RWPE2 (cell line): ENCODE measurements around the gene KCNH1.

Experiments used
- ATAC-seq: fragments of 200-7000 bp; cut with Tn5 transposase; 3 replicates; pipeline ENCODE4 v1.9.1; 2021; ENCODE audit warnings: low read depth
- DNase-seq: peaks from one replicate; pipeline ENCODE4 v3.0.0-alpha.2; 2020; ENCODE audit warnings: low spot score
- H3K27ac ChIP-seq: fragments of 450-650 bp; 2 replicates; pipeline ENCODE4 v1.5.1; 2017; ENCODE audit warnings: mild to moderate bottlenecking; ENCODE audit not compliant: poor library complexity, severe bottlenecking
- H3K27me3 ChIP-seq: fragments of 250-450 bp; sonication (Bioruptor Pico); 2 replicates; pipeline ENCODE4 v1.5.1; 2021; ENCODE audit warnings: mild to moderate bottlenecking, moderate library complexity; ENCODE audit not compliant: insufficient read depth, poor library complexity, severe bottlenecking
- H3K36me3 ChIP-seq: fragments of 250-450 bp; sonication (Bioruptor Pico); 2 replicates; pipeline ENCODE4 v1.5.1; 2020; ENCODE audit warnings: low read depth, mild to moderate bottlenecking, moderate library complexity
- H3K4me1 ChIP-seq: fragments of 250-450 bp; sonication (Bioruptor Pico); 2 replicates; pipeline ENCODE4 v1.5.1; 2021; ENCODE audit warnings: mild to moderate bottlenecking, moderate library complexity; ENCODE audit not compliant: insufficient read depth, poor library complexity, severe bottlenecking
- H3K4me3 ChIP-seq: fragments of 250-450 bp; sonication (Bioruptor Pico); 2 replicates; pipeline ENCODE4 v1.5.1; 2021; ENCODE audit warnings: mild to moderate bottlenecking, moderate library complexity; ENCODE audit not compliant: severe bottlenecking
- H3K9me3 ChIP-seq: fragments of 250-450 bp; sonication (Bioruptor Pico); 2 replicates; pipeline ENCODE4 v1.5.1; 2021; ENCODE audit warnings: mild to moderate bottlenecking, moderate library complexity; ENCODE audit not compliant: severe bottlenecking
- CTCF ChIP-seq: fragments of 450-650 bp; IDR thresholded peaks from one replicate; pipeline ENCODE4 v1.5.1; 2017; ENCODE audit warnings: mild to moderate bottlenecking, moderate library complexity; ENCODE audit not compliant: poor library complexity, severe bottlenecking

KCNH1 gene

GRCh38 chr1:210776712-210777111 lies 357.2 kb downstream of the KCNH1 start:
- H3K9me3 ChIP-seq, result no peaks in the 10 kb centered on the region
- no peaks in the 10 kb centered on the region for H3K4me1 ChIP-seq
- H3K27ac ChIP-seq, result no peak overlapping the region
- H3K4me3 ChIP-seq, result no peak overlapping the region
- no peaks in the 10 kb centered on the region for H3K27me3 ChIP-seq
- H3K36me3 ChIP-seq, result no peaks in the 10 kb centered on the region
- no peak for TF ChIP-seq CTCF
- DNase-seq, result no peak
- no peak for ATAC-seq

- Histone ChIP-seq H3K27me3 (no peaks in the 10 kb centered on the region), H3K27ac (no peak overlapping the region)
- DNase-seq, result no peak
Measured at GRCh38 chr1:210775289-210775688, 358.7 kb downstream of the KCNH1 start.

GRCh38 chr1:210773450-210773849 lies 360.5 kb downstream of the KCNH1 start:
- no peaks in the 10 kb centered on the region for H3K36me3 ChIP-seq

More at GRCh38 chr1:210775289-210775688, 358.7 kb downstream of the KCNH1 start:
- TF ChIP-seq CTCF, result no peak
- ATAC-seq, result no peak
- Histone ChIP-seq H3K9me3 (no peaks in the 10 kb centered on the region), H3K4me3 (no peak overlapping the region), H3K4me1 (no peaks in the 10 kb centered on the region), H3K36me3 (no peaks in the 10 kb centered on the region)

GRCh38 chr1:210771131-210771530 lies 362.8 kb downstream of the KCNH1 start:
- TF ChIP-seq CTCF, result no peak
- no peak for ATAC-seq
- Histone ChIP-seq H3K27ac (no peak overlapping the region), H3K27me3 (no peaks in the 10 kb centered on the region), H3K4me1 (no peaks in the 10 kb centered on the region), H3K4me3 (no peak overlapping the region), H3K36me3 (no peaks in the 10 kb centered on the region), H3K9me3 (no peaks in the 10 kb centered on the region)
- no peak for DNase-seq

More at GRCh38 chr1:210773450-210773849, 360.5 kb downstream of the KCNH1 start:
- H3K4me3 ChIP-seq, result no peak overlapping the region
- ATAC-seq (no peak), DNase-seq (no peak)
- no peak overlapping the region for H3K27ac ChIP-seq
- no peaks in the 10 kb centered on the region for H3K4me1 ChIP-seq
- no peaks in the 10 kb centered on the region for H3K9me3 ChIP-seq
- TF ChIP-seq CTCF, result no peak
- H3K27me3 ChIP-seq, result no peaks in the 10 kb centered on the region

GRCh38 chr1:210770396-210770984 lies 363.5 kb downstream of the KCNH1 start:
- TF ChIP-seq CTCF, result no peak
- Histone ChIP-seq H3K4me3 (no peak overlapping the region), H3K27me3 (no peaks in the 10 kb centered on the region), H3K4me1 (no peaks in the 10 kb centered on the region), H3K27ac (no peak overlapping the region), H3K9me3 (no peaks in the 10 kb centered on the region), H3K36me3 (no peaks in the 10 kb centered on the region)
- no peak for DNase-seq
- ATAC-seq, result no peak
